ENCODE data around the gene AIF1.

DNA sequence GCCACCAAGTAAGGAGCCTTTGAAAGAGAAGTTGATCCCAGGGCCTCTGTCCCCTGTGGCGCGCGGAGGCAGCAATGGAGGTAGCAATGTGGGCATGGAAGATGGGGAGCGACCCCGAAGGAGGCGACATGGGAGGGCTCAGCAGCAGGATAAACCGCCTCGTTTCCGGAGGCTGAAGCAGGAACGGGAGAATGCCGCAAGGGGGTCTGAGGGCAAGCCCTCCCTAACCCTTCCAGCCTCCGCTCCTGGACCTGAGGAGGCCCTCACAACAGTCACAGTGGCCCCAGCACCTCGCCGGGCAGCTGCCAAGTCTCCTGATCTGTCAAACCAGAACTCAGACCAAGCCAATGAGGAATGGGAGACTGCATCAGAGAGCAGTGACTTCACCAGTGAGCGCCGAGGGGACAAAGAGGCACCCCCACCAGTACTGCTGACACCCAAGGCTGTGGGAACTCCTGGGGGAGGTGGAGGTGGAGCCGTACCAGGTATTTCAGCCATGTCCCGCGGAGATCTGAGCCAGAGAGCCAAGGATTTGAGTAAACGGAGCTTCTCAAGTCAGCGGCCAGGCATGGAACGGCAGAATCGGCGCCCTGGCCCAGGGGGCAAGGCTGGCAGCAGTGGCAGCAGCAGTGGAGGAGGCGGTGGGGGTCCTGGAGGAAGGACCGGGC, 17.4 kb downstream of the AIF1 start:
- TF ChIP-seq GATA3 (IDR thresholded peaks at IDR 0.05; ENCODE audit: low read depth, low read length) (no peak), GATA2 (IDR thresholded peaks at IDR 0.05; ENCODE audit: low read depth, low read length) (no peak)

Data from SH-SY5Y (cell line).